Activated CD4-positive, alpha-beta T cell treated with anti-CD3 and anti-CD28 coated beads for 24 hours (primary cell): Measurements from ENCODE around the gene ACSS3.
"Not testable (repeated sequence)": the region's sequence is repeated elsewhere in the genome, so short reads cannot be mapped to it uniquely, and the experiment has no call there.

Experiments used
- DNase-seq, 2 donors: peaks; one replicate each; pipeline ENCODE4 v3.0.0-alpha.2; 2020; ENCODE audit warnings: low read depth in 2 of 2

ACSS3 gene, protein sequence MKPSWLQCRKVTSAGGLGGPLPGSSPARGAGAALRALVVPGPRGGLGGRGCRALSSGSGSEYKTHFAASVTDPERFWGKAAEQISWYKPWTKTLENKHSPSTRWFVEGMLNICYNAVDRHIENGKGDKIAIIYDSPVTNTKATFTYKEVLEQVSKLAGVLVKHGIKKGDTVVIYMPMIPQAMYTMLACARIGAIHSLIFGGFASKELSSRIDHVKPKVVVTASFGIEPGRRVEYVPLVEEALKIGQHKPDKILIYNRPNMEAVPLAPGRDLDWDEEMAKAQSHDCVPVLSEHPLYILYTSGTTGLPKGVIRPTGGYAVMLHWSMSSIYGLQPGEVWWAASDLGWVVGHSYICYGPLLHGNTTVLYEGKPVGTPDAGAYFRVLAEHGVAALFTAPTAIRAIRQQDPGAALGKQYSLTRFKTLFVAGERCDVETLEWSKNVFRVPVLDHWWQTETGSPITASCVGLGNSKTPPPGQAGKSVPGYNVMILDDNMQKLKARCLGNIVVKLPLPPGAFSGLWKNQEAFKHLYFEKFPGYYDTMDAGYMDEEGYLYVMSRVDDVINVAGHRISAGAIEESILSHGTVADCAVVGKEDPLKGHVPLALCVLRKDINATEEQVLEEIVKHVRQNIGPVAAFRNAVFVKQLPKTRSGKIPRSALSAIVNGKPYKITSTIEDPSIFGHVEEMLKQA

DNA sequence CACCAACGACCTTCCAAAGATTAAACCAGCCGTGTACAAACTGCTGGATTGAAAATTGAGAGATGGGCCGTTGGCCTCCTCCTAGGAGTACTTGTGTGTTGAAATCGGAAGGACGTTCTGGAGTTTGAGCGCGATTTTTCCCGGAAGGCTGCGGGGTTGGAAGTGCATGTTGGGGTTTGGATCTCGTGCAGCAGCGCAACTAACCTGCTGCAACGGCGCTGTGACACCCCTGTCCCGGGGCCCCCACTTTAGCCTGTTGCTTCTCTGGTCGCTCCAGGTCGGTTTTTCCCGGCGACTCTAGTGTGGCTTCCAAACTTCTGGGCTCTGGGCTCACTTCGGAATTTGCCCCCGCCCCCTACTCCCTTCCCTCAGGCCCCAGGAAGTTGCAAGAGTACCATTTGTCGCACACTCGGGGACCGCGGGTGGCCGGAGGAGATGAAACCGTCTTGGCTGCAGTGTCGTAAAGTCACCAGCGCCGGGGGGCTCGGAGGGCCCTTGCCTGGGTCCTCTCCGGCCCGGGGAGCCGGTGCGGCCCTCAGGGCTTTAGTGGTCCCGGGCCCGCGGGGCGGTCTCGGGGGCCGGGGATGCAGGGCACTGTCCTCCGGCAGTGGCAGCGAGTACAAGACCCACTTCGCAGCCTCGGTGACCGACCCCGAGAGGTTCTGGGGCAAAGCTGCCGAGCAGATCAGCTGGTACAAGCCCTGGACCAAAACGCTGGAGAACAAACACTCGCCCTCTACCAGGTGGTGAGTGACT is at the start of gene ACSS3:
Gene ACSS3 (plus strand): TSS at position 394 of the 756 bp plus-strand sequence. CDS start 42 bp downstream, at position 436.
- DNase-seq, result no peak

DNA sequence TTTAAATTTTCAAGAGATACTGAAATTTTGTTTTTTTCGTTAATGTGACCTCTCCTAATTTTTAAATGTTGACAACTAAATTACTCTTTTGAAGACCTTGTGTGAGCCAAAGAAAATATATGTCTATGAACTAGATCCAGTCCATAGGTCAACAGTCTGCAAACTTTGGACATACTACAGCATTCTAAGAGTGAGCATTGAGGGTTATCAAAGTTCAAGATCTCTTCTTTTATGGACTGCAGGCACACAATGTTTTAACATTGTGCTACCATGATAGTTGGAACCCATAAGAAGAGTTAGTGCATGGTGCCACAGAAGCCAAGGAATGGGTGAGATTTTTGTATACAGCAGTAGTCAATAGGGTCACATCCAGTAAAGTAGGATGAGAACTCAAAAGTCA is 43.0 kb upstream of the ACSS3 start:
- no peak for DNase-seq

DNA sequence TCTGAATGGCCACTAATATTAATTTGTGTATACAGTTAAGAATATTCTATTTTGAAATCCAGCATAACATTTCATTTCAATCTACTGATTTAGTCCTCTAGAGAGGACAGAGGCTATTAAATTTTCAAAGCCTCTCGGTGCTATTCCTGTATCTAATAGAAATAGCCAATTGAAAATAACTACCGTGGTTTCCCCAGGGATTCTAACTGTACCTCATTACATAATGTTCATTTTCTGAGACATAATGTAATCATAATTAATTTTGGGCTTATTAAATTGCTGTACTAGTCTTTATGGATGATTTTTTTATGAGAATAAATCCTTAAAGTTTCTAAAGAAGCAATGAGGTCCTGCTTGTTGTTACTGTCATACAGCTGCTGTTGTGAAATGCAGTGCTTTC is 38.6 kb upstream of the ACSS3 start:
- DNase-seq, result no peak

DNA sequence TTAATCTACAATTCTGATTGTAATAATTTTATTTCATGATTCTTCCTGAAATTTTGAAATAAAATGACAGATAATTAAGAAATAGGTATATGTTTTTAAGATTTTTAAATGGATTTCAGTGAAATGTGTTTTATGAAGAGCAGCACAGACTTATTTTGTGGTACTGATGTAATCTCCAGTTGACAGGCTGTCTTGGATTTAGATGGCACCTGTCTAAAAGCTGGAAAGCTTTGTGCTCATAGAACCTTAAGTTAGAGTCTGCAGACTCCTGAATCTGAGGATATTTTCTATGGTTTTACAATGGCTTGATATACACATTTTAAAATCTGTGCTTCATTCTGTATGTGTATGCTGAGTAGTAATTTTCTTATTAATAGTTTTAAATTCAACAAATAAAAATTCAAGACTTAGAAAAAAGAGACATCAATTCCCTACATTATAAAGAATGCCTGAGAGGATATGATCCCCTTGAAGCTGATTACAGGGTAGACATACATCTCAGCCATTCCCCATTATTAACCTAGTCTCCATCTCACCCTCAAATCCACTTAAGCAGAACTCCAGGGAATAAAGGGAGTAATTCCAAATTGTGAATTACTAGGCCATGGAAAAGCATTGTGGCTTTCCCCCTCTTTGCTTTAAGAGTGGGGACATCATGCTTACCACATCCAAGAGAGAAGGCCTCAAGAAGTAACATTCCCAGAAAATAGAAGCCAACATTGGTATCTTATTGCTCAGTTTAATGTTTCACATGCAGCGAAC is 33.7 kb upstream of the ACSS3 start:
- DNase-seq, result no peak

DNA sequence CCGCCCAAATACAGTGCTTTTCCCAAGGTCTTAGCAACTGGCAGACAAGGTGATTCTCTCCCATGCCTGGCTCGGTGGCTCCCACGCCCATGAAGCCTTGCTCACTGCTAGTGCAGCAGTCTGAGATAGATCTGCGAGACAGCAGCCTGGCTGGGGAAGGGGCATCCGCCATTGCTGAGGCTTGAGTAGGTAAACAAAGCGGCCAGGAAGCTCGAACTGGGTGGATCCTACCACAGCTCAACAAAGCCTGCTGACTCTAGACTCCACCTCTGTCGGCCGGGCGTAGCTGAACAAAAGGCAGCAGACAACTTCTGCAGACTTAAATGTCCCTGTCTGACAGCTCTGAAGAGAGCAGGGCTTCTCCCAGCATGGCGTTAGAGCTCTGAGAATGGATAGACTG is 12.9 kb upstream of the ACSS3 start:
- DNase-seq, result not testable (repeated sequence)

DNA sequence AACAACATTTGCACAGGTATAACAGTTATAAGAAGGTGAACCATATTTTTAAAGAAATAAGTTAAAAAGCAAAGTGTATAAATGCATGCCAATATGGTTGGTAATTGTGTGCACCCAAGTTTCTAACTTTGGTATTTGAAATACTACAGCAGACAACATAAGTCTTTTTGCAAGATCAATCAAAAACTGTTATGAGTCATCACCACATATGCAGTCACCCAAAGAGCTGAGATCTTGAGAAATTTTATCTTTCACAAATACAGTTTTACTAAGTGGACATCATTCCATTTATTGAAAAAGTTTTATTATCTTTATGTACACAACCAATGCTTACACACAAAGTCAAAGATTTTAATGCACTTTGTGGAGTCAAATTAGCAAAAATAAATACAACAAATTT is 7.0 kb upstream of the ACSS3 start:
- DNase-seq, result no peak

DNA sequence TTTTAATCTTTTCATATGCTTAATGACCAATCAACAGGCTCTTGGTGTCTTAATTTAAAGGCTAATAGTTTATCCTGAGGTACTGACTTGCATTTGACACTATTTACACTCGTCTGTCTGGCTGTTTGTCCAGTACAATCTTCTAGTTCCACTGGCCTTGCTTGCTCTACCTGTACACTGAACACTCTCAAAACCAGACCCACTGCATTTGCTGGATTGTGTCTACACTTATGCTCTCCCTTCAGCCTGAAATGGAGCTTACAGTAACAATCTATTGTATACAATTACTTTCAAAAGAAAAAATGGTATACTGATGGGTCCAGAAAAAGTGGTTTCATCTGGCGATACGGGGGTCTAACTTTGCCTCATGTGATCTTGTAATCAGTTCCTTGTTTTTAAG is 2.3 kb upstream of the ACSS3 start:
- no peak for DNase-seq

DNA sequence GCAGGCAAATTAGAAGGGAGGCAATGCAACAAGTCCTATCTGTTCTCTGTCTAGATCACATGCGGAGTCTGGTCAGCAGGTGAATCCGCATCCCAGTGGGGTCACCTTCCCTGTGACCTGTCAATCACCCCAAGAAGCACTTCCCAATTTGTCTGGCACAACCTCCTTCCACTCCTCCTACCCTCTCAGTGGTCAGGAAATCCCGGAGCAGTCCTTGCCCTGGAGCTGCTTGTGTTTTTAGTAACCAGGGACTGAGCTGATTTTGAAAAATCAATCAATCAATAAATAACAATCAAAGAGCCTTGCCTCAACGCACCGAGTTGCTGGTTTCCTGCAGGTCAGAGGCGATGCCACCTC is 572 bp upstream of the ACSS3 start:
- DNase-seq, result no peak

DNA sequence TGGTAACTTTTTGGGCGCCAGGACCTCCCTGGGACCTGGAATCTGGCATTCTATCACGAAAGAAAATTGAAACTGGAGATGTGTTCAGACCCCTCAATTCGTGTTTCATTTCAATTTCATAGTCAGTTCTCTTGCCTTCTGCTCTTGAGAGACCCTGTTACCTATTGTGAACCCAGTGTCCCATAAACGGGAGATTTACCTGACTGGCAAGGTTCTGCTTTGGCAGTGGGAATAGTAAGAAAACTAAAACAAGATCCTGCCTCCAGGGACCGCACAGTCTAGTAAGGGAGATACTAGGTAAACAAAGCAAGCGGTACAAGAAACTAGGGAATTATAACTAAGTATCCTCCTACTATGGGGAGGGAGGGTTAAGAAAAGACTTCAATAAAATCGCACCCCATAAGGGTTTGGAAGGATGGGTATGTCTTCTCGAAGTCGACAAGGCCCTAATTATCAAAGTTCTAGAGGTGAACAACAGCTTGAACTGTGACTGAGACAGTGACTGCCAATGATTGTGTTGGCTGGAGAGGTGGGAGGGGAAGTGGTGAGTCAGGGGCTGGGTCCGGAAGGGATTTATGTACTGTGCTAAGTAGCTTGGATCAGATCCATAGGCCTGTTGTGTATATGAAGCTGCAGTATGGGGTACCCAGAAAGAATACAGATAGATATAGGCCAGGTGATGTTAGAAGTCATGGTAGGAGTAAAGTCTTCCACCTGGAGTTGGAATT is 754 bp downstream of the ACSS3 start:
- no peak for DNase-seq

DNA sequence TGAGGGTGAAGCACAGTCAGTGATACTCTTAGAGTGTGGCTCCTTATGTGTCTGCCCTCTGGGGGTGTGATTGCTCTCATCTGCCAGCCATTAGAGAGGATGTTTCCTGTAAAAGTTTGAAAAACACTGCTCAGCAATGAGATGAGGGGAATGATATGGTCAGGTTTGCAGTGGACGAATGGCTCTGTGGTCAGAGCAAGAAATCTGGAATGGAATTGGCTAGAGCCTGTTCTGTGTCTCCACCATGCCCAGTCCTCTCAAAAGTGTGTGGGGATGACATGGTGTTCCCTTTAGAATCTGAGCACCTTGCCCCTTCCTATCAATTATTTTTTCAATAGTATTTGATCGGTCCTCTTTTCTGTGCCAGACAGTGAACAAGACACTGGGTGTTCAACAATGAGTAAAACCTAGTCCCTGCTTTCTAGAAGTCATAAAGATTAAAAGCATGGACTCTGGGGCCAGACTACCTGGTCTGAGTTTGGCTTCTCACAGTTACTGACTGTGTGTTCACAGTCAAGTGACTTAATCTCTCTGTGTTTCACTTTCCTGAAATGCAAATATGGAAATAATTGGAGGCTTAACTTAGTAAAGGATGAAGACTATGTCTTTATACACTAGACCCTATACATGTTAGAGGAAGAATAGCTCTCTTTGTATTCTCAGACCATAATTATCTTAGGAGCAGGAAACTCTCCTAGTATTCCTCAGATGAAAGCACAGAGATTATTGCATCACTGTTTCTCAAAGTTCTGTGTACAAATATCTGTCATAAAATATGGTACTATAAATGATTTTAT is 1.6 kb downstream of the ACSS3 start:
- DNase-seq, result no peak

DNA sequence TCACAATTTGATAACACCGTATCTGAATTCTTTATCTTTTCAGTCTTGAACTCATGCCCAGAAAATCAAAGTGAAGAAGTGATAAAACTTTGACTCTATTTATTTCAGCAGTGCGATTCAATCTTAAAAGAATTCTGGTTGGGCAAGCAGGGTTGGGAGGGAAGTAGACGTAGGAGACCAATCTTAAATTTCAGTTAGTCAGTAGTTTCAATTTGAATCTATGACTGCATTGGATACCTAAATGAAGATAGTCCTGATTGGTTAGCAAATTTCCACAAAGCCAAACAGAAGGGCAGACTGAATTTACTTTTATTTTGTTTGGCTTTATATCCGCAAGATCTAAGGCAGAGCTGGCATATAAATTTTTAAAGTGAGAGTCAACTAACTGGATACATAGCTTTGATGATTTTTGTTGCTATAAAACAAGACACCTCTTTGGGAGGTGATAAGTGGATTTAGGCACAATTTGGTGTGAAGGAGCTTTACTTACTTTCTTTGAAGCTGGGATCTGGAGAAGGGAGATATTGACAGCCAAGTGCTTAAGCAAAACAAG is 2.6 kb downstream of the ACSS3 start:
- DNase-seq, result no peak

DNA sequence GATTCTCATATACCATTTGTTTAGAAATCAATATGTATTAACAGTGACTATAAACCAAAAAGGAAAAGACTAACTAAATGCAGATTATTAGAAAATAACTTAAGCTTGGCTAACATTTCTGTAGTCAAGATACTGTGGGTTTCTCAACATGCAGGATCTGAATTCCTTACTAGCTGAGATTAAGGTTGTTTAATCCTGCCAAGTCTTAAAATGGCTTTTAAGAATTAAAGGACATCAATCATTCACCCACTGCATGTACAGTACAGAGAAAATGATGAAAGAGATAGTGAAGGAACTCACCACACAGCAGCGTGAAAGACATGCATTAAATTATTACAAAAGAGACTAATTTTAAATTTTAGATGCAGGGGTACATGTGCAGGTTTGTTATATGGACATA is 3.8 kb downstream of the ACSS3 start:
- DNase-seq, result no peak

DNA sequence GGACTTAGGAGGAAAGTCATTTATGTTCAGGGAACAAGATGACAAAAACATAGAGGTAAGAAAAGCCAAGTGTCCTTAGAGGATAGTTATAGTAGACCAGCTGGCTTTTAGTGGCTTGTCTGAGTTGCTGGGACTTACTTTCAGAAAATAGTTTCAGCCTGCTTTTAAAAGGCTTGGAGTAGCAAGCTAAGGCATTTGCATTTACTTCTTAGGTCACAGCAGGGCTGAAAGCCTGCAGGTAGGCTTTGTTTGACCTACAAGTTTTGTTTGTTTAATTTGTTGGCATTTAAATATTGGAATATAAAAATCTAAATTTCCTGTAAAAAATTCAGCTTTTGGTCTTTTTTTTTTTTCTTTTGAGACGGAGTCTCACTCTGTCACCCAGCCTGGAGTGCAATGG is 5.1 kb downstream of the ACSS3 start:
- DNase-seq, result no peak

DNA sequence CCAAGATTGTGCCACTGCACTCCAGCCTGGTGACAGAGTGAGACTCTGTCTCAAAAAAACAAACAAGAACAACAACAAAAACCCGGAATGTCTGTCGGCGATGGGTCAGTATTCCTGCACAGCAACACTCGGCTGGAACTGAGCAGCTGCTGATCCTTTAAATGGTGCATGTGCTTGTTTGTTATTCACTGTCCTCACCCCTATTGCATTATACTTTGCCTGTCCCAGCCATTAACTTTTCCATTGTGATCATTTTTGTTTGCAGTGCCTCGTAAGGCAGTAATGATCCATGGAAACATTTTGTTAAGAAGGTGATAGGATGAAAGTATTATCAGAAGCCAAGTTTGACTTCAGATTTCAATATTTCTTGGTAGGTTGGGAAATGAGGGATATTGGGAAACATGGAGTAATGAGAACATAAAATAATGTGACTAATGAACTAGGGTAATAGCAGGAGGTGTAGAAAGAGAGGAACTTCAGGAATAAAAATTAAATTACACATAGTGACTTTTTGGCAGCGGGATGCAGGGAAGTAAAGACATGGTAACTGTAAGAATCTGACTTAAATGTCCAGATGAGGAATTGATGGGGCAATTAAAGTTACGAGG is 6.1 kb downstream of the ACSS3 start:
- no peak for DNase-seq

DNA sequence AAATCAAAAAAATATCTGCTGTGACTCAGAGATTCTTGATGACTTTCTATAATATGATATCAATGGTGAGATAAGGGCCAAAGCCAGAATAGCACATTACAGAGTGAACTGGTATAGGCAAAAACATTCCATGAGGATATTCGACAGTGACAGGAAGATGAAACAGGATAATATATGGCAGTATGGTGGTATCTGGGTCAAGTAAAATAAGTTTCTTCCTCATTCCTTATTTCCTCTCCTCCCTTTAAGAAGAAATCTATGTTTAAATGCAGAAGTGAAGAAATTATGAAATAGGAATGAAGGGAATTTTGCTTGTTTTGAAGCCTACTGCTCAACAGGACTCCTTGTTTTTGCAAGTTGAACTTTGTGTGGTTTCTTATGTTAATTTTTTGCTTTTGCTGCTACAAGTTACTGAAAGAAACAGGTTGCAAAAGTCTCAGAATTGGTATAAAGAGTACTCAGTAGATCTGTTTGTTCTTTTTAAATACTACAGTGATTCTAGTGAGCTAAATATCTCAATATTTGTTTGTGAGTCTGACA is 7.0 kb downstream of the ACSS3 start:
- DNase-seq, result no peak

DNA sequence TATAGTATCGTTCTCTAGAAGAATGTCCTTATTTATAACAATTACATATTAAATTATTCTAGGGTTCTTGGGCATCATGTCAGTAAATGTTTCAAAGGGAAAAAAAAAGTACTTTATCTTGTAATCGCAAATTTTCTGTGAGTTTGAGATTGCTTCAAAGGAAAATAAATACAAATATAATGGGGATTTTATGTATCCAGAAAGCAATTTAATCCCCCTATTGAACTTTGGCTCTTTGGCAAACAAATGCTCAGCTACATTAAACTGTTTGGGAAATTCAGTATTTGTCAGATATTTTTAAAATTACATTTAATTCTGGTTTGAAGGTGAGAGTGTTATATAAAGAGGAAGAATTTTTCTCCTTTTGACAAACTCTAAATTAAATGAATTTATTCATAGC is 8.0 kb downstream of the ACSS3 start:
- no peak for DNase-seq

DNA sequence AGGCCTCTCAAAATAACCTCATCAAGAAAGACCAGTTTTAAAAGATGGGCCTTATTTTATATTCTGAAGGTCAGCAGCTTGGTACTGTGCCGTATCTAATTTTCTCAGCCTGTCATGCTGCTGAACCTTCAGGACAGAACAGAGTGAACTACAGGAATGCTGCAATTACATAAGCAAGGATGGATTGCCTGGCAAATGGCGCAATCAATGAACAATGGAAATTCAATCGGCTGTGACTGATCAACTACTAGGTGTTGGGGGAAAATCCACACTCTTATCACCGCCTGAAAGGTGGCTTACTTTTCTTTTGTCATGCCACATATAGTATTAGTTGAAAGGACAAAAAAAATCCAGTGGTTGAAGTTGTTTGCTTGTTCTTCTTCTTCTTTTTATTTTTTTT is 8.5 kb downstream of the ACSS3 start:
- DNase-seq, result no peak

DNA sequence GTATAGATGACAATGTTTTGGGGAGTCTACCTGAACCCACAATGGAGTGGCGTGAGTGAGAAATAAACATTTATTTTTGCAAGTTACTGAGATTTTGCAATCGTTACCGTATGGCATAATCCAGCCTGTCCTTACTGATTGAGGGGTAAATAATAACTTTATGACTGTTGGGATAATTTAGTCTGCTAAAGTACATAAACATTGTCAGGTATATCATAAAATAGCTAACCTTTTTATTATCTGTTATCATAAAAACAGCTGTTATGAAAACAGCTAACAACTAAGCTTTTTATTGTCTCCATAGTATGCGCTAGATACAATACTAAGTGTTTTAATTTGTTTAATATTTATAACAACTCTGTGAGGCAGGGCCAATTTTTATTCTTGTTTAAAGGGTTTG is 10.3 kb downstream of the ACSS3 start:
- DNase-seq, result no peak

DNA sequence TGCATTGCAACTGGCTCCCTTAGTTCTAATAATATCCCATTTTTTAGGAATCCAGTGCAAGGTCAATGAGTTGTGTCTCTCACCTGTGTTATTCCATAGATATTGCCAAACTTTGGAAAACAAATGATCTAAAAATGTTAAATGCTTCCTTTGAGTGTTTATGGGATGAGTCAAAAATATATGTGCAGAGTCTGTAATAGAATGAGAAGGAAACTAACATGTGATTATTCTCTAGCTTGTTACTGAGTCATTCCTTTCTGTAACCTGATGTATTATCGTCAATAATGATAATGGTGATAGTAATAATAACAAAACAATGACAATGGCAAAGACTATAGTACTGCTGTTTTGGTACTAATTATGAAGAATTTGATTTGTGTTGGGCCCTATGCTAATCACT is 11.5 kb downstream of the ACSS3 start:
- no peak for DNase-seq

DNA sequence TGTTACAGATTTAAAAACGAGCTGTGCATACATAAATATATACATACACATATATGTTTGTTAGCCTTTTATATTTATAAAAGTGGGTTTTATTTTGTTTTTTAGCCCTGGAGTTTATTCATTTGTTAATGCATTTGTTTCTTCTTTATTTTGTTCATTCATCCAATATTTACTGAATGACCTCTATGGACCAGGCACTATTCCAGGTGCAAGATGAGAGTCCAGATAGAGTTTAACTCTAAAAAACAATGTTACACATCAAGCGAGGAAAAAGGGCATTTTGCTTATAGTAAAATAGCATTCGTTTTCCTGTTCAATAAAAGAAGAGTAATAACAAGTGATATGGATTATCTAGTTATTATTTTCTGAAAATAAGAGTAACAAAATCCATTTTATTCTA is 14.2 kb downstream of the ACSS3 start:
- no peak for DNase-seq
